GM21515 (cell line): Measurements from ENCODE around the gene MYORG.

Experiments used
- ATAC-seq: cut with Tn5 transposase; IDR thresholded peaks from one replicate; pipeline ENCODE4 v1.9.1; 2021; ENCODE audit not compliant: unreplicated experiment

The MYORG gene

DNA sequence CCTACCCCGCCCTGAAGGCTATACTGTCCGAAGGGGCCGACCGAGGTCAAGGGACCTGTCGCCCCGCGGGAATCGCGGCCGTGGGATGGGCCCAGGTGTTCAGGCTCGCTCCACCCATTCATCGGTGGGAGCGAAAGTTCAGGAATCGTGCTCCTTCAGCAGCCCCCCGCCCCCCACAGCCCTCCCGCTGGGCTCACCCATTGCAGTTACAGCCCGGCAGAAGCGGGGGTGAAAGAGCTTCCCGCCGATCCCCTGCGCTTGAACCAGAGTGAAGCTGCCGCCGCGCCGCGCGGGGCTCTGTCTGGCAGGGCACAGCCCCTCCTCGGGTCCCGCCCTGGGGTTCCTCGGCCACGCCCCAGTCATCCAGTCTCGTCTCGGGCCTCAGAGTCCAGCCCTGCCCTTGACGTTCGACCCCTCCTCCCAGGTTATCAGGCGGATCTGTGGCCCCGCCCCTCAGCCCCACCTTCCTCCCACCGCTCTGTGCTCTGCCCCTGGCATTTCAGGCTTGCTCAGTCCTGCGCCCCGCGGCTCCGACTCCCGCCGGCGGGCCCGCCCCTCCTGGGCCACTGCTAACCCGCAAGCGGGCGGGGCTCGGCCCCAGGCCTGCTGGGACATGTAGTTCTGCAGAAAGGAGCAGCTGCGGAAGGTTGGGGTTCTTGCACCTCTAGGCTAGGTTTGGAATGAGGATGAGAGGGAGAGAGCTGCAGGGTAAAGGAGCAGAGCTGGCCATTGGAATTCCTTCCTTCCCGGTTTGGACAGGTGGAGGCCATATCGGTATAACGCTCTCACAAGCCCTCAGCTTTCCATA is at the start of gene MYORG:
TSS of gene MYORG (minus strand) at position 303 of the 808 bp plus-strand sequence. CDS start 3,955 bp downstream, outside the sequence.
- peak; percentile 90 for ATAC-seq

- ATAC-seq, result no peak
These were observed 43.2 kb upstream of the MYORG start for GRCh38 chr9:34419716-34420504.

DNA sequence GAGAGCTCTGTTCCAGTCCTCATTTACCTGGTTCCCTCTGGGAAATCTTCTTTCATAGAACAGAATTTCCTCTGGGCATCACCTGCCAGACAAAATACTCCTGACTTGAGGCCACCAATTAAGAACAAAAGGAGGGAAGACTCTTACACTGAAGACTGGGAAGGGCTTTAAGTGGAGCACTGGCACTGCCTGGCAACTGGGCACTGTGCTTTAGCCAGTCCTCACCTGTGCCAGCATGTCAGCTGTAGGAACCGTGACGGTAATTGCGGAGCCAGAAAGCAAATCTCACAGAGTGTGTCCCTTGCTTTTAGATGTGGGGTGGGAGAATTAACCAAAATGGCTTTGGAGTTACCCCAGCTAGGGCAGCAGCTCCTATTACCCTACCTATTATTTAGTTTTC is 41.0 kb upstream of the MYORG start:
- ATAC-seq, result no peak

DNA sequence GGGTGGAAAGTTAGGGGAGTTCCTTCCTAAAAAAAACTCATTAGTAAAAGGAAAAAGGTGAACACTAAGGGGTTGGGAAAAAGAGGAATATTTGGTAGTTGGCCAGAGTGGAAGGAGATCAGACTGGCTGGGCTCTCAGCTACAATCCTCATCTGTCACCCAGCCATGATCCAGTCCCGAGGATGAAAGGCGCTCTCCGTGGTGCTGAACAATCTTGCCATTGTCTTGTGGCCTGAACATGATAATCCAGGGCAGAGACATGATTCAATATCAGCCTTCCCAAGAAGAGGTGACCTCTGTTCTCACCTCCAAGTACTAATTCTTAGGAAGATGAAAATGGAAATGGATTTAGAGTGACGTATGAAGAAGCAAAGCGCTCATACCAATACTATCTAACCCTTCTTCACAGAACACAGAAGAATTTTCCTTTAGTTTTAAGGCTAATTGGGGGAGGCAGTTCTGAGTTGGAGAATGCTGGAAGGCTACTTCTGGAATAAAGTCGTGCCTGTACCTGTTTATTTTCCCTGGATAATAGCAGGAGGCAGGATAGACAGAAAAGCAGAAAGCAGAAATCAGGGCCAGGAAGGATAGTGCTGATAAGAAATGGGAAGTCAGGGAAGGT is 36.6 kb upstream of the MYORG start:
- ATAC-seq, result no peak

DNA sequence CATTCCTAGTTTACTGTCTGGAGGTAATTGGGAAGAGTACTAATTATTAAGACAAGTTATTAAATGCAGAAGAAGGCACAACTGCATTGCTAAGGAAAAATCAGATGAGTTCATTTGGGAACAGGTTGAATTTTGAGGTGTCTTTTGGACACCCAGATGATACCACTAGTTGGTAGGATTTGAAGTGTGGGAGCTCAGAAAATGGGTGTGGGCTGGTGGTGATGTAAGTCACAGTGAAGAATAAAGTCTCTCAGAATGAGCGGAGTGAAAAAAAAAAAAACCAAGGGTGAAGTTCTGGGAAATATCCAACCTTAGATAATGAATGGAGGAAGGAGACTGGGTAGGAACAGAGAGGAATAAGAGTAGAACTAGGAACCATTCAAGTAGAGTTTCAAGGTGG is 35.6 kb upstream of the MYORG start:
- ATAC-seq, result no peak

GRCh38 chr9:34409154-34409553 is 32.5 kb upstream of the MYORG start:
- ATAC-seq, result no peak

GRCh38 chr9:34408173-34408572 is 31.5 kb upstream of the MYORG start:
- no peak for ATAC-seq

- ATAC-seq, result no peak
These were observed 29.5 kb upstream of the MYORG start for GRCh38 chr9:34406219-34406618.

DNA sequence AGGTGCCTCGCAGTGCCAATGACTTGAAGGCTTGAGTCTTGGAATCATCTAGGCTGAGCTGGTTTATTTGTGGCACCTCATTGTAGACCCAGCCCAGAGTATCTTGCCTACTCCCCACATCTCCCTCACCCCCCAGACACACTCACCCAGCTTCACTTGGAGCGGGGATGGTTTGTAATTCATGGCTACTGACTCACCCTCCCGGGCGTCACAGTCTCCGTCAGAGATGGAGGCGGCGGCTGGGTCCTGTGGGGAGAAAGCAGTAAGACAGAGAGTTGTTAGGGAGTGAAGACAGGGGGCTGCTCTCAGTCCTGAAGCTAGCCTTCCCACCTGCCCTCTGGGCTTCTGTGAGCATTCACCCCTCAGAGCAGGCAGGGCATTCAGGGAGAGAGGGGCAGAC is 29.0 kb upstream of the MYORG start:
- no peak for ATAC-seq

GRCh38 chr9:34403554-34404380 is 27.1 kb upstream of the MYORG start:
- ATAC-seq, result no peak

- no peak for ATAC-seq
These were observed 24.2 kb upstream of the MYORG start for GRCh38 chr9:34400686-34401602.

DNA sequence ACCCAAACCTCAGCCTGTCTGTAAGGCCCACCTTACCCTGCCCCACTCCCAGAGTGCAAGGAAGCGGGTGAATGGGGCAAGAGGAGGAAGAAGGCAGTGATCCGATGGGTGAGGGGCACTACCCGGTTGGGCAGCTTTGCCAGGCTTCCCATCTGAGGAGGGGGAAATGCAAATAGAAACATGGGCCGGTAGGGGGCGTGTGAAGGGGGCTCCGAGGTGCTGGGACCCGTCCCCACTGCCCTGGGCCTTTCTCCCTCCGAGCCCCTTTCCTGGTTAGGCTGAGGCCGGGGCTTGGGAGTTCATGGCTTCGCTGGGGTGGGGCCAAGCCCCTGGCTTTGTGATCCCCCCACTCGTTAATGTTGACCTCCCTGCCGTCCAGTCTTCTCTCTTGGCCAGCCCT is 23.6 kb upstream of the MYORG start:
- no peak for ATAC-seq

DNA sequence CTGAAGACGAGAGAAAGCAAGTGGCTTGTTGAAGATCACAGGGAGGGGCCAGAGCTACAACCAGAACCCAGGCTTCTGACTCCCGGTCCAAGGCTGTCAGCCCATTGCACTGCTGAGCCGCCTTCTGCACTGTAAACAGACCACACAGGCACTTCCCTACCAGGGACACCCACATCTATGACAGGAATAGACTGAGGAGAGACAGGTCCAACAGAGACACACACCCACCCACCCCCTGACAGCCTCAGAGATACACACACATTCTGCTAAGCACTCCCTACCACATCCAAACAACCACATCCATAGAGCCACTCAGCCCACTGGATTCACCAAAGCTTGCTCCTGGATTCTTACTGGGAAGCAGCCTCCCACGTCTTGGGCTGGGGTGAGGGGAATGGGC is 23.0 kb upstream of the MYORG start:
- no peak for ATAC-seq

- ATAC-seq, result no peak
These were observed 22.2 kb upstream of the MYORG start for GRCh38 chr9:34398875-34399274.

DNA sequence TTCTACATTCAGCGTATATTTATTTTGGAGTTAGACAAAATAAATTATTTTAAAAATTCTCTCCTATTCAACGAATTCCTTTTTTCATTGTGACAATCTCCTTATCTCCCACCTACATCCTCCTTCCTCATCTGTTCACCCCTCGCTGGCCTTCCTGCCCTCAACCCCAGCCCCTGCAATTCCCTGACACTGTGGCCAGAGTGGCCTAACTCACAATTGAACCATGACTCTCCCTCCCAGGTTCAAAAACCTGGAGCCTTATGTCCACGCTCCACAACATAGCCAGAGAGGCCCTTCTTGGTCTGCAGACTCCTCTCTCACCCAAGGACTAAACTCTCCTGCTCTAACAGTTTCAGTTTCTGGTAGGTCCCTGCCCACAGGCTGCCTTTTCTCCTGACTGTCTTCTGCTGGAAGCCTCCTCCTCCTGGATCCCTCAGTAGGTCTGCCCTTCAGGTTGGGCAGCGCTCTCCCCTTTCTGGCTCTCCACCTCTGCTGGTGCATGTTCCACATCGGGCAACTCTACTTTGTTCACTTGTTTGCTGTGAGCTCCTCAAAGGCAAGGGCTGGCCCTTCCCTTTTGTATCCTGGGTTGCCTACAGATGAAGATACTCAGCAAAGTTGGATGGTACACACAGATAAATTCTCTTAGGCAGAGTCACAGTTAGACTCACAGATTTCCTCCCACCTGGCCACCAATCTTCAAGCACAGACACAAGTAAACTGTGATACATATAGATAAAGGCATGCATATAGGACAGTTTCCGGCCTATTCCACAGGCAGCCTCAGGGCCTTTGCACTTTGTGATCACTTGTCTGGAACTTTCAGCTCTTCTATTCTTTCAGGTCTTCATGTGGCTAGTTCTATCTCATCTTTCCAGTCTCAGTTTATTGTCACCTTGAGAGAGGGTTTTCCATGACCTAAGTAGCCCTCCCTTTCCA is 19.8 kb upstream of the MYORG start:
- no peak for ATAC-seq

- no peak for ATAC-seq
These were observed 15.8 kb upstream of the MYORG start for GRCh38 chr9:34392511-34392910.

GRCh38 chr9:34387239-34387638 is 10.5 kb upstream of the MYORG start:
- no peak for ATAC-seq

DNA sequence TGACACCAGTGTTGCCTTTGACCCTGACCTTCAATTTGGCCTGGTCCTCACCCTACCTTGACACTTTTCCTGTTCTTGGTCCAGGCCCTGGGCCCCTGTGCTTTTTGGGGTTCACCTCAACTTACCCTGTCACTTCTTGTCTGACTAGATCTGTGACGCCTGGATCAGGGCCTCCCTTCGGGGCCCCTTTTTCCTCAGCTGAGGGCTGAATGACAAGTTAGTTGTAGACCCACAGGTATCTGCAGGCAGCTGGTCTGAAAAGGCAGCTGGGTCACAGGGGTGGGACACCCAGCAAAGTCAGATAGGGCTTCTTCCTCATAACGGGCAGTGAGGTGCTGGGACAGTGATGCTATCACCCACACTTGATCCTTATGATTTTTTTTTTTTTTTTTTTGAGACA is 10.0 kb upstream of the MYORG start:
- ATAC-seq, result no peak
